NCI-H226 (cell line): ENCODE measurements around the gene MET.
A peak's percentile ranks its signal among the peaks of the same experiment; 100 is the strongest.
"Not testable (repeated sequence)": the region's sequence is repeated elsewhere in the genome, so short reads cannot be mapped to it uniquely, and the experiment has no call there.

Experiments
- DNase-seq: peaks from one replicate; pipeline ENCODE4 v3.0.0-alpha.2; 2015

Gene MET

DNA sequence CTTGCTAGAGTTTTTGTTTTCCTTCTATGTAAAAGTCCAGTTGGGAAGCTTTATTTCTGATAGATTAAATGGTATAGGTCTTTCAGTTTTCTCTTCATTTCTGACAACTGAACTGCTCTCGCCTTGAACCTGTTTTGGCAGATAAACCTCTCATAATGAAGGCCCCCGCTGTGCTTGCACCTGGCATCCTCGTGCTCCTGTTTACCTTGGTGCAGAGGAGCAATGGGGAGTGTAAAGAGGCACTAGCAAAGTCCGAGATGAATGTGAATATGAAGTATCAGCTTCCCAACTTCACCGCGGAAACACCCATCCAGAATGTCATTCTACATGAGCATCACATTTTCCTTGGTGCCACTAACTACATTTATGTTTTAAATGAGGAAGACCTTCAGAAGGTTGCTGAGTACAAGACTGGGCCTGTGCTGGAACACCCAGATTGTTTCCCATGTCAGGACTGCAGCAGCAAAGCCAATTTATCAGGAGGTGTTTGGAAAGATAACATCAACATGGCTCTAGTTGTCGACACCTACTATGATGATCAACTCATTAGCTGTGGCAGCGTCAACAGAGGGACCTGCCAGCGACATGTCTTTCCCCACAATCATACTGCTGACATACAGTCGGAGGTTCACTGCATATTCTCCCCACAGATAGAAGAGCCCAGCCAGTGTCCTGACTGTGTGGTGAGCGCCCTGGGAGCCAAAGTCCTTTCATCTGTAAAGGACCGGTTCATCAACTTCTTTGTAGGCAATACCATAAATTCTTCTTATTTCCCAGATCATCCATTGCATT is 27.1 kb downstream of the MET start:
- no peak for DNase-seq

DNA sequence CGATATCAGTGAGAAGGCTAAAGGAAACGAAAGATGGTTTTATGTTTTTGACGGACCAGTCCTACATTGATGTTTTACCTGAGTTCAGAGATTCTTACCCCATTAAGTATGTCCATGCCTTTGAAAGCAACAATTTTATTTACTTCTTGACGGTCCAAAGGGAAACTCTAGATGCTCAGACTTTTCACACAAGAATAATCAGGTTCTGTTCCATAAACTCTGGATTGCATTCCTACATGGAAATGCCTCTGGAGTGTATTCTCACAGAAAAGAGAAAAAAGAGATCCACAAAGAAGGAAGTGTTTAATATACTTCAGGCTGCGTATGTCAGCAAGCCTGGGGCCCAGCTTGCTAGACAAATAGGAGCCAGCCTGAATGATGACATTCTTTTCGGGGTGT is 27.7 kb downstream of the MET start:
- no peak for DNase-seq

DNA sequence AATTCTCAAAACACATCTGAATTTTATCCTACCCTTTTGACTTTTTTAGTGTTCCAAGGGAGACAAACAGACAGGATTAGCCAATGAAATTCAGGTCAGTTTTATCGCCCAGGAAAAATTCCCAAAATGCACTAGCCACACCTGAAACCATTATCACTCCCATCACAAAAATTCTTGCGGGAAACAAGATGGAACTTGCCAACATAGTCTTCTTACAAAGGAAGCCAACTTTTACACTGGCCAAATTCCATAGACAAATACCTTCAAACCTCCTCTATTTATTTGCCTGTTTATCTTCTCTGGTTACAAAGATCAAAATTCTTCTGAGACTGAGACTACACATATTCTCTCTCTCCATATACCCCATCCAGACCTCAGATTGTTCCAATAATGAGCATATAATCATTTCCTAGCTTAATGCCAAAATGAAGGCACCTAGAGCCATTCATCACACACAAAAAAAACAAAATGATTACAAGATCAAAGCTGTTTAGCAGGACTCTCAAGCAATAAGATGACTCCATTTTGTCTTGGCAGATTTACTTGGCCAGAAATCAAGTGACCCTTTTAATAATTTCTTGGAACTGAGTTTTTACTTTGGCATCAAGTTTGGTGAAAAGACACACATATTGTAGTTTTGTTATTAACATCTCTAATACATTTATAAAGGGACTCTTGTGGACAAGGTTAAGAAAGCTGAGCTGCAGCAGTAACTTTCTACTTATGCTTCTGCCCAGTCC is 30.2 kb downstream of the MET start:
- DNase-seq, result peak; percentile 71

DNA sequence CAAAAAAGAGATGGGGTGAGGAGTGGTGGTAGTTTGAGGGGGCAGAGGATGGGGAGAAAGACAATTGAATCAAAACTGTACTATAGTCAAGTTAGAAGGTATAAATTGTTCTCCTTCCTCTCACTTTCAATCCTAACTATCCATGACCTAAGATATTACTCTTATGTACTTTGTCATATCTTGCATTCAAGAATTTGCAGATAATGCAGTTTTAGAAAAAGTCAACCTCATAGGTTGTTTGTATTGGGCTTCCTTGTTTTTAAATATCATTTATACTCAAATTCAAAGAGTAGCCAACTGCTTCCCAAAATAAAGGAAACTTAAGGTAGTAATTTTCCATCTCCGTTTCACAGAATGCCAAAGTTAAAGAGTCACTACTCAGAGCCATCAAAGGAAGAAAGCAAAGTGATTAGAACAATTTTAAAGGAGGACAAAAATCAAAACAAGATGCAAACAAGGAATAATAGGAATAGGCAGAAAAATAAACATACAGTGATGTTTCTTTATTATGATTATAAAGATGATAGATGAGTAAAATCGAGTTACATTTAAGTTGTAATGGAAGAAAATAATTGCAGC is 32.7 kb downstream of the MET start:
- no peak for DNase-seq

DNA sequence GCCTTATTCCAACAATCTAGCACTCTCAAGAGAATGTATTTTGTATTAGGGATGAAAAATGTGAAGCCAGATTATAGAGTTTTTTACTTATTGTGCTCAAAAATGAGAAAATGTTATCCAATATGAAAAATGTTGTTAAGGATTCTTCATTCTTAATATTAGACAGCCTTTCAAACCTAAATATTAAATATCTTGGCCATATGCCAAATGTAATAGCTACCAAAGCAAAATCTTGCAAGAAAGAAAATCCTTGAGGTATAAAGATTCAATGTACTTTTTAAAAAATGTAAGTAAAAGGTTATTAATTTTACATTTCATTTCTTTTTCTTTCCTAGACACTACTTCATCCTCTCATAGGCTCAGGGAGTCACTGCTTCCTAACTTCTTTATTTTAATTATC is 33.4 kb downstream of the MET start:
- DNase-seq, result no peak

DNA sequence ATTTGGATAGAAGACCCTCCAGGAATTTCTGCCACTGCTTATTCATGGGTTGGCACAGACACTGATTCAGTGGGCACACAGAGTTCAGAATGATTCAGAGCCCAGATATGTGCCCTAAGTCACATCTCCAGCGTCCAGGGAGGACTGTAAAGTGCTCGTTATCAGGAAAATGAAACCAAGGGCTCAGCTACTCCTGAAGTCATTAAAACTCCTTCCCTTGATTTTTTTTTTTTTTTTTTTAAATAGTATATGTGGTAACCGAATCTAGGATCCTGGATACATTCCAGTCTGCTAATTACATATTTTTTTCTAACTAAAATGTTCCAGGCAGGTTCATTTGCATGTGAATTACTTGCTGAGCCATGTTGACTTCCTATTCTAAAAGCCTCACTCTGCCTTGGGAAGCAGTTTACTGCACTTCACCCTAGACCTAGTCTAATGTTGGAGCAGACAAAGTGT is 34.7 kb downstream of the MET start:
- peak; percentile 88 for DNase-seq

DNA sequence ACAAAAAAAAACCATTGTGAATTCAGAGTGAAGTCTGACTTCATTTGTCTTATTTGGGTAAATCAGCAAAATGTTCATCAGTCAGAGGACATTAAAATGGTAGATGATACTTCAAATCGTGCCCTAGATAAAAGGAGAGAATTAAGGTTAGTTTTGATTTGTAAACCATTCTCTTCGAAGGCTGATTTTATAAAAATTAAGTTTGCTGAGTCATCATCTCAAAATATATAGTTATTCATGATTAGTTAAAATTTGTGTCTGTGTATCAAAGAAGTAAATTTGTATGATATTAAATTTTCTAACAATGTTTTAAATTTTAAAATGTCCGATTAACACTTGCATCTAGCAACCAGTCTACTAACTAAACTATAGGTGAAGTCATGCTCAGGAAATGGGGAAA is 35.3 kb downstream of the MET start:
- DNase-seq, result no peak

DNA sequence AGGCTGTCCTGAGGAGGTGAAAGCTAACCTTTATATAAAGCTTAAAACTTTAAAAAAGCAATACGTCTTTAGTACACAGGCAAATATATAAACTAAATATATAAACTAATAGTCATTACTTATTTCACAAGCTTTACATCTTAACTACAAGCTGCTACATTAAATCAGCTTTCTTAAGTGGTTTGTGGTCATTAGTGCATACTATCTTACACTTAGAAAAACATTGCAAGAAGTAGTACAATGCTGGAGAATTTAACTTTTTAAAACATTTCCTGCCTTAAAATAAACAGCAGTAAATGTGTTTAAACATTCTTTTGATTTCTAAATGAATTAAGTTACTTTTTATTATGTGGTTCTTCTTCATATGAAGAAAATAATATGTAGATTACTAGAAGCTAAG is 36.3 kb downstream of the MET start:
- no peak for DNase-seq

DNA sequence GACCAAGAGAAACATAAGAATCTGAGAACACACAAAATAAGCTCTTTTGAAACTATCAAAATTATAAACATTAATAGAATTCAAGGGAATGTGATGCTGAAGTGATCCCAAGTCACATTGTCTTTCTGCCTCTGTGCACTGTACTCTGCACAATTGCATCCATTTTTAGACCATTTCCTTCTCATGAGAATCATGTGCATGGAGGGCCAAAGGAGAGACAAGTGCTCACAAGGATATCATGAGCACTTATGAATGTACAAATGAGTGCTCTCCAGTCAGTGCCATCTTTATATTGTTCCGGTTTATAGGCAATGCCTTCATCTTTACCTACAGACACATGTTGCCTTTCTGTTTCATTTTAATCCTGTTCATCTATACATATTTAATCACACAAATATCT is 36.9 kb downstream of the MET start:
- no peak for DNase-seq

DNA sequence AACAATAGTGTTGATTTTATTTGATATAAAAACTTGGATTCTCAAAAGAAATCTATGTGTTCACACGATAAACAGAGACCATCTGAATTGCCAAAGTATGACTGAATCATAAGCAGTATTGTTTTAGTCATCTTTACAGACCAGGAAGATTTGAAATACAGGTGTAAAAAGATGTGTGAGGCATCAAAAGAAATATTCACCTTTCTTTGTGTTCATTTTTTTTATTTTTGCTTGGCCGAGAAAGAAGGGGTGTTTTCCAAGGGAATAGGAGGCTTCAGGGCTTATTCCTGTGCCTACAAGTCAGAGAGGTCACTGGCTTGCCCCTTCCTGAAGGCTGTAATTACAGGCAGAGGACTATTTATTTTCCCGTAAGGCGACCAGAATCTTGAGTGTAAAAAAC is 37.3 kb downstream of the MET start:
- DNase-seq, result no peak

DNA sequence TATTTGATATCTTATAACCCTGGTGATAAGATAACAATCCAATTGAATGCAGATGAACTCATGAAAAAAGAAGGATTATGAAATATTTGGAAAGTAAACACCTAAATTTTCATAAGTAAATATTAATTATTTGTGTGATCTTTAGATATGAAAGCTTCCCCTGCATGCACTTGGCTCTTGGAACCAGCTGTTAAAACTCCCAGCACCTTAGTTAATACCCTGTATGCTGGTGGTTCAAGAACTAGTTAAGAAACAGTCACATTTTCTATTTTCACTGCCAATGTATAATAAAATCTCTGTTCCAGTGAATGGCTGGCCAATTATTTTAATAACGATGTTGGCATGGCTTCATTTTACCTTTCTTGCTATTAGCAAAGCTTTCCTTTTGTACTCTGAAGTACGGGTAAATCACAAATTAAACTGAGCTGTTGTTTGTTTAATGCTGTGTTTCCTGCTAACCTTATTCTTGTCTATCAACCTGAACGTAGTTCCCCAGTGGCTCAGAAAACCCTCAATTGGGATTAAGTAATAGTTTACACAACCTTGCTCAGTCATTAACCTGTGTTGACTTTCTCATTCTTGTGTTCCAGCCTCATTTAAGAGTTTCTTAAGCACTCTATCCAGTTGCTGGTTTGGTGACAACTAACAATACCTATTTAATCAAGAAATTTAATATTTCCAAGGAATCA is 38.9 kb downstream of the MET start:
- DNase-seq, result no peak

DNA sequence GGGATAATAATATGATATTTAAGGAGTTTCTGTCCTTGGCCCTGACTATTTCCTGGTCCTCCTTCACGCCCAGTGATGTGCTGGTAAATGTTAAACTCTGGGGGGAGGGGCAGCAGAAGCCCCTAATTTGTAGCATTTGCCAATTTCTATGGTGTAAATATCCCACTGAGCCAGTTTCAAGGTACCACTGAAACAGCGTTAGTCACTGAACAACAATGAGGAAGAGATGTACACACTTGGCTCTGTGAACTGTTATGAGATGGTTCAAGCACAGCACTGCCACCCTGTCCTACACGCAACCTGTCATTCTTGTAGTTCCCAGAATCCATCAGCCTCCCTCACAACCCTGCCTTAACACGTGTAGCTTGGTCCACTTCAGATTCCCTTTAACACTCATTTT is 39.8 kb downstream of the MET start:
- no peak for DNase-seq

DNA sequence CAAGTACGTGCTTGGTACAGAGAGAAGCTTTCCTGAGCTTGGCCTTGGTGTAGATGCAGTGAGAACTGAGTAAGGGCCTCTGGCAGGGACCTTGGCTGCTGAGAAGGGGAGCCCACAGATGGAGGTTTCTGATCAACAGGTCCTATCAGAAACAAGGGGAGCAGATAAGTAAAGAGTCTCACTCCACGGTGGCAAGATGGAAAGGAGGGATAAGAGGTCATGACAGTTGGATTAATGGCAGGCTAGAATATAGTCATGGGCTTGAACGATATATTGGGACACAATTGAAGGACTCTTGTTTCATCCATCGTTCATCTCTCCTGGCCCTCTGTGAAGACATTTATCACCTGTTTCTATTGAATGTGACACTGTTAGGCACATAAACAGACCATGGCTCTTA is 41.5 kb downstream of the MET start:
- DNase-seq, result no peak

DNA sequence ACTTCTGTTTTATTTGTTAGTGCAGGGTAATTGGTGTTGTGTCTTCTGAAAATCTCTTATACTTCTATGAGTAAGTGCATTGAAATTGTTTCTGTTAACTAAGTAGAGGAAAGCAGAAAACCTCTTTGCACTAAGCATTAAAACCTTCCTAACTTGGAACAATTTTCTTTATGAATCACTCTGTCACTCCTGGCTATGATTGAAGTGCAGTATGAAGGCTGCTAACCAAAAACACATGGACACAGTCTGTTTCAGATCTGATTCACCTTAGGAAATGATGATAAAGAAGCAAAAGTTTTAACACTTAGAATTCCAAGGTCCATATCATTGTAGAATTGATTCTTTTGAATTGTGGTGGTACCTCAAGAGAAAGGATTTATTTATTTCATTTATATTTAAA is 41.9 kb downstream of the MET start:
- peak; percentile 62 for DNase-seq

DNA sequence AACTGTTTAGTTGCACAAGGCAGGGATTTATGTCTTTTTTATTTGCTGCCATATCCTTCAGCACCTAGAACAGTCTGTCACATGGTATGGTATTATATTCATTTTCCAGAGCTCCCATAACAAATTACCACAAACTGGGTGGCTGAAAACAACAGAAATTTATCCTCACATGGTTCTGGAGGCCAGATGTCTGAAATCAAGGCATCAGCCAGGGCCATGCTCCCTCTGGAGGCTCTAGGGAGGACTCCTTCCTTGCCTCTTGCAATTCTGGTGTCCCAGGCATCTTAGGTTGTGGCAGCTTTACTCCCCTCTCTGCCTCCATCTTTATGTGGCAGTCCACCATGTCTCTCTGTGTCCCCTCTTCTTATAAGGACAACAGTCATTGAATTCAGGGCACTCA is 43.1 kb downstream of the MET start:
- DNase-seq, result no peak

DNA sequence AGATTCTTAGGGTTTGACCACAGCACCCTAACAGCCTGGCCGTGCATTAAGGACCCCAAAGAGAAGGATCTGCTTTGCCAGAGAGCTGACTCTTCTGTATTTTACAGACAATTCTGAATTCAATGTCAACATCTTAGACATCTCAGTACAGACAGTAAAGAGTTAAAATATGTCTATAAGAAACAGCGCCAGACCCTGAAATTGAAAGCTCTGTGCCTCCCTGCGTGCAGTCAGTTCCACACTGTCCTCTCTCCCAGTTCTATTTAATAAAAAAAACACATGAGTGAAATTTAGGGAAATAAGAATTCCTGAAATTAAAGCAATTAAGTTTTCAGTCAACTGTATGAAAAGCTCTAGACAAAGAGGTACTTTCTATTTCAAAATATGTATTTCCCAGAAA is 45.1 kb downstream of the MET start:
- no peak for DNase-seq

DNA sequence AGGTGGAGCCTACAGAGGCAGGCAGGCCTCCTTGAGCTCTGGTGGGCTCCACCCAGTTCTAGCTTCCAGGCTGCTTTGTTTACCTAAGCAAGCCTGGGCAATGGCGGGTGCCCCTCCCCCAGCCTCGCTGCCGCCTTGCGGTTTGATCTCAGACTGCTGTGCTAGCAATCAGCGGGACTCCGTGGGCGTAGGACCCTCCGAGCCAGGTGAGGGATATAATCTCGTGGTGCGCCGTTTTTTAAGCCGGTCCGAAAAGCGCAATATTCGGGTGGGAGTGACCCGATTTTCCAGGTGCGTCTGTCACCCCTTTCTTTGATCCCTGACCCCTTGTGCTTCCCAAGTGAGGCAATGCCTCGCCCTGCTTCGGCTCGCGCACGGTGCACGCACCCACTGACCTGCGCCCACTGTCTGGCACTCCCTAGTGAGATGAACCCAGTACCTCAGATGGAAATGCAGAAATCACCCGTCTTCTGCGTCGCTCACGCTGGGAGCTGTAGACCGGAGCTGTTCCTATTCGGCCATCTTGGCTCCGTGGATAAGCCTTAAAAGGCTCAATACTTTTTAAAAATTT is 52.0 kb downstream of the MET start:
- not testable (repeated sequence) for DNase-seq

DNA sequence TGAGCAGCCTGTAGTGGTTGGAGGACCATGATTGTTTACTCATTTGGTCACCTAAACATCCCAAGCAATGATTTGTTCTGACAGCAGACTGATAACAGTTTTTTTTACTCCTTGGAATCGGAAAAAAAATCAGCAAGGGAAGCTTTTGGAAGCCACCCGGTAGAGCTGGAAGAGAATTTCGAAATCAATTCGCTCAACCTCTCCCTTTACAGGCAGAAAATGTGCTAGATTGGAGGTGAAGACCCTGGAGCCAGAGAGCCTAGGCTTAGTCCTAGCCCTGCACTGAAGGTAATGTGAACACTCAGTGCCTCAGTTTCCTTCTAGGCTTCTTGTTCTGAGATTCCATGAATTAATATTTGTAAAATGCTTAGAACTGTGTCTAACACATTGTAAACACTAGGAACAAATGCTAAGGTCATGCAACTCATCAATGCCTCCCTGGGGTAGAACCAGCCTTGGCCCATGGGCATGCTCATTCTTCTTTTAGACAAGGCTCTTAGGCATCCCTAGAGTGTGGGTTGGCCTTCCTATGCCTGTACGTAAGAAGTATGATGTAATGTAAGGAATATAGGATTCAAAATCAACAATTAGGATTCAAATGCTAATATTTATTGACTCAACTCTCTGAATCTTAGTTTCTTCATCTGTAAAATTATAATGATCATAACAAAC is 52.7 kb downstream of the MET start:
- DNase-seq, result no peak

DNA sequence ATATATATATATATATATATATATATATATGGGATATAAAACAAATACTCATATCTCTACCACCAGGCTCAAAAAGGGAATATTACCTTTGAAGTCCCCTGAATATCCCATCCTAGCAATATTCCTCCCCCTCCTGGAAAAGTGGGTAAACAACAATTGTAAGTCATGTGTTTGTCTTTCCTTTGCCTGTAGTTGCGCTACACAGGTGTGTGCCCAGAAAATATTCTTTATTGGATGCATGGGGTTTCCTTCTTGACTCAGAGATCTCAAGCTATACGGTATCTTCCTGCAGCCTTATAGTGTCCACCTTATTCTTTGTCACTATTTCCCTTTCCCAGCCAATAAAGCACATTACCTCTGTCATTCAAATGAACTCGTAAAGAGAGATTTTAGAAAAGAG is 54.2 kb downstream of the MET start:
- DNase-seq, result no peak

DNA sequence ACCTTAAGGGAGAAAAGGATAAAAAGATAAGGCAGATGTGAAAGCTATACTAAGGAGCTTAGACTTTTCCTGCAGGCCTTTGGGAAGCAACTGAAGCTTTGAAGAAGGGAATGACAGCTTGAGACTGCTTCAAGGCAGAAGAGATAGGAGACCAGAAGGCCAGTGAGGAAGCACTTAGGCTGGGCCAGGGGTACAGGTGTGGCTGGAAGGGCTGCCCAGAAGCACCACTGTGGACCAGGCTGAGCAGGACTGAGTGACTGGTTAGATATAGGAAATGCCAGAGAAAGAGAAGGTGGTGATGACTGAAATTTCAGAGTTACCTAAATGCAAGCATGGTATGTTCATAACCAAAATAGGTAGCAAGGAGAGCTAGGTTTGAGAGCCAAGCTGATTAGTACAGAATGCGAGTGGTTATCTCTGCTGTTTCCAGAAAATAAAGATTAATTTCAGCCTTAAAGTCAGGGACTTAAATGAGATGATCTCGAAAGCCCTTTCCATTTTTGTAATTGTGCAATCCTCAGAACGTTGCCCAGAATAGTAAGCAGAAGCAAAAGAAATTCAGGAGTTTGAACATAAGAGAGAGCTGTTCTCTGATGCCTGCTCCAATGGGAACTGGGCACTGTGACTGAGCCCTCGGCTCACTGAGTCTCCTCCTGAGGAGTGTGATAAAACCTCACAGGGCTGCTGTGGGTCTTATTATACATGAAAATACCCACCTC is 54.9 kb downstream of the MET start:
- DNase-seq, result no peak

DNA sequence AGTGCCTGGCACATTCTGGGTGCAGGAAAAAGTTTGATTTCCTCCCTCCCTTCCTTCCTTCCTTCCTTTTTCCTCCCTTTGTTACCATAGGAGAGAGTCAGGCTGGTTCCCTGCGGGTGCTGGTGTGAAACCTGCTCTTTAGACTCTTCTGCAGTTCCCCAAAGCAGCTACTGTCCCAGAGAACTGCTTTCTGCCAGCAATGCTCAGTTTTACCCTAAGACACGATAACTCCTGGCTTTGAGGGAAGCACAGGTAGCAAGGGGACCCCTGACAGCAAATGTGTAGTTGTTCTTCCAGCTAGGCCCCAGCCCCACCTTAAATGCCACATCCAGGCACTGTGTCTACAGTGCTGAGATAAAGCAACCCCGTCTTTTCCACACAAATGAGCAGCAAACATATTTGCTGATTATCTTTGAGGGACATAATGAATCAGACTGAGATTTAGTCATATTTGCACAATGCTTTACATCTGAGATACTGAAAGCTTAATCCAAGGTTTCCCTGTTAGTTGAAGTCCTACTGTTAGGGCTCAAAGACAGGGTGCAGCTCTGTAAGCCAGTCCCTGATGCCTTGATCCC is 55.5 kb downstream of the MET start:
- DNase-seq, result no peak

DNA sequence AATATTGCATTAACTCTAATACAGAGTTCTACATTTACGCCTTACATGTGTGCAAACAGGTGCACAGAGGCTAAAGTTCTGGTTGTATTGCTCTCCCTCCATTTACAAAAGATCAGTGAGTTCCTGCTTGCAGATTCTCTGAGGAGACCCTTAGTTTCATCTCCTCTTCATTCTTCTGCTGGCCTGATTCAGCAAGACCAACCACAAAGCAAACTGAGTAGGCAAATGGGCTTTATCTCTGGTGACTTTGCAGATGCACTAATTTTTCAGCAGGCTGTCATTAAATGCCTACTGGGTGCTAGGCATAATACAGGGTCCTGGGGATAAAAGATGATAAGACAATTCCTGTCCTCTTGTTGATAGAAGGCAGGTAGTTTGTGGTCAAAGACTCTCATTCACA is 56.4 kb downstream of the MET start:
- DNase-seq, result no peak
